HG03521 (cell line): ENCODE data around the gene SOD3.

Experiments used
- ATAC-seq: cut with Tn5 transposase; IDR thresholded peaks from one replicate; pipeline ENCODE4 v1.9.1; 2021; ENCODE audit warnings: mild to moderate bottlenecking, moderate library complexity; ENCODE audit not compliant: unreplicated experiment

The SOD3 gene, protein sequence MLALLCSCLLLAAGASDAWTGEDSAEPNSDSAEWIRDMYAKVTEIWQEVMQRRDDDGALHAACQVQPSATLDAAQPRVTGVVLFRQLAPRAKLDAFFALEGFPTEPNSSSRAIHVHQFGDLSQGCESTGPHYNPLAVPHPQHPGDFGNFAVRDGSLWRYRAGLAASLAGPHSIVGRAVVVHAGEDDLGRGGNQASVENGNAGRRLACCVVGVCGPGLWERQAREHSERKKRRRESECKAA

GRCh38 chr4:24794916-24795665, at the start of gene SOD3:
TSS of gene SOD3 (plus strand) at chr4:24795573. CDS start at chr4:24799522, 3,949 bp downstream.
- ATAC-seq = no peak

GRCh38 chr4:24747234-24747975, 48.0 kb upstream of the SOD3 start:
- no peak for ATAC-seq

- no peak for ATAC-seq
Observed at GRCh38 chr4:24748023-24748422, 47.4 kb upstream of the SOD3 start.

DNA sequence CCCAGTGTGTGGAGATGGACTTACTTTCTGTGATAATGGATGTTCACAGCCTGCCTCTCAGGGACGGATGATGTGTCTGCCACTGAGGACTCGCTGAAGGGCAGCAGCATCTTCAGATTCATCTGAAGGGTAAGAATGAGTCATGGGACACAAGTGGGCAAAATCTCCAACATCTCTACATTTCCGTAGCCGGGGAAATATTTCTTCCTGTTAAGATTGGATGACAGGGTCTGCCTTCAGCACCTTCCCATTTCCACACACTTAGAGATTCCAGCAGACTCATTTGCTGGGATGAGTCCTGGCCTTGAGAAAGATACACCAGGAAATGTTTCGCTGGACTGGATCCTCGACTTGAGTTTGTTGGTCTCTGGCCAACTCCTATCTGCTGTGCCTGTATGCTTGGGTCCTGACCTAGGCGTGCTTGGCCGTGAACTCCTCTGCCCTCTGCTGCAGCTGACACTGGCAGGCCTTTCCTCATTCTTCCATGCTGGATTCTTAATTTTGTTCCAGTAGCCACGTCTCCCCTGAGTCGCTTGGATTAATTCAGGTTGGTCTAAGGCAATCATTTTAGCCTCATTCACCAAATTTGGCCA, 46.5 kb upstream of the SOD3 start:
- no peak for ATAC-seq

DNA sequence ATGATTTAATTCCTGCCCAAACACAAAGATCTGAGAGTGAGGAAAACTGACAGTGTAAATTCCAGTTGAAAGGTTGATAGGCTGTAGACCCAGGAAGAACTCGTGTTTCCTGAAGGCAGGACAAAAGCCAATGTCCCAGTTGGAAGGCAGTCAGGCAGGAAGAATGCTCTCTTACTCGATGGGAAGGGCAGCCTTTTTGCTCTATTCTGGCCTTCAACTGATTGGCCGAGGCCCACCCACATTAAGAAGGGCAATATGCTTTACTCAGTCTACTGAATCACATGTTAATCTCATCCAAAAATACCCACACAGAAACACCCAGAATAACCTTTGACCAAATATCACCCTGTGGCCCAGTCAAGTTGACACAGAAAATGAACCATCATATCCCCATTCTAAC, 45.3 kb upstream of the SOD3 start:
- no peak for ATAC-seq

DNA sequence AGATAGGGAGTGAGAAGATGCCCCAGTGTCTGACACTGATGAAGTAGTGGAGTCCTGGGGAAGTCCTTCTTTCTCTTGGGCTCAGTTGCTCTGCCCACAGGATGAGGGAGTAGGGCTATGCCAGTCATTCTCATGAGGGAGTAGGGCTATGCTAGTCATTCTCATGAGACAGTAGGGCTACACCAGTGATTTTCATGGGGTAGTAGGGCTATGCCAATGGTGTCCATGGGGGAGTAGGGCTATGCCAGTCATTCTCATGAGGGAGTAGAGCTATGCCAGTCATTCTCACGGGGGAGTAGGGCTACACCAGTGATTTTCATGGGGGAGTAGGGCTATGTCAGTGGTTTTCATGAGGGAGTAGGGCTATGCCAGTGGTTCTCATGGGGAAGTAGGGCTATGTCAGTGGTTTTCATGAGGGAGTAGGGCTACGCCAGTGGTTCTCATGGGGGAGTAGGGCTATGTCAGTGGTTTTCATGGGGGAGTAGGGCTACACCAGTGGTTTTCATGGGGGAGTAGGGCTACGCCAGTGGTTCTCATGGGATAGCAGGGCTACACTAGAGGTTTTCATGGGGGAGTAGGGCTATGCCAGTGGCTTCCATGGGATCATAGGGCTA, 43.3 kb upstream of the SOD3 start:
- no peak for ATAC-seq

GRCh38 chr4:24753519-24753918, 41.9 kb upstream of the SOD3 start:
- no peak for ATAC-seq

- ATAC-seq = no peak
Observed at GRCh38 chr4:24754571-24754970, 40.8 kb upstream of the SOD3 start.

GRCh38 chr4:24763631-24764297, 31.6 kb upstream of the SOD3 start:
- no peak for ATAC-seq

GRCh38 chr4:24764345-24764744, 31.0 kb upstream of the SOD3 start:
- ATAC-seq = no peak

DNA sequence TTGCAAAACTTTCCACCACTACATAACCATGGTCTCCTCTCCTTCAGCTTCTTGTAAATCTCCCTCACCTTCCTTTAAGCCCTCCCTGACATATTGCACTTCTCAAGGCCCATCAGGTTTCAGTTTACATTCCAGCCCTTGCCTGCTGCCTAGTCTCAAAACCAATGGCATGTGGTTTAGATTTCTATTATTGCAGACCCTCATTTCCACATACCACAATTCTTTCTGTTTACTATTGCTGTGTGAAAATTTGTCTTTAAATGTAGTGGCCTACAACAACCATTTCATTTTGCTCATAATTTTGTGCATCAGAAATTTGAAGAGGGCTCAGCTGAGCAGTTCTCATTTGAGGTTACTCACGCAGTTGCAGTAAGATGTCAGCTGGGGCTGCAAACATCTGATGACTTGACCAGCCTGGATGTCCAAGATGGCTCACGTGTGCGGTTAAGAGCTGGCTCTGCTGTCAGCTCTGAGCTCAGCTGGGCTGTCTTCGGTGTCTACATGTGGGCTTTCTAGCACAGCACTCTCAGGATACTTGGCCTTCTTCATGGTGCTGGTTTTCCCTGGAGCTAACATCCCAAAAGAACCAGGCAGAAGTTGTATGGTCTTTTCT, 29.9 kb upstream of the SOD3 start:
- no peak for ATAC-seq

GRCh38 chr4:24768006-24768405, 27.4 kb upstream of the SOD3 start:
- no peak for ATAC-seq

DNA sequence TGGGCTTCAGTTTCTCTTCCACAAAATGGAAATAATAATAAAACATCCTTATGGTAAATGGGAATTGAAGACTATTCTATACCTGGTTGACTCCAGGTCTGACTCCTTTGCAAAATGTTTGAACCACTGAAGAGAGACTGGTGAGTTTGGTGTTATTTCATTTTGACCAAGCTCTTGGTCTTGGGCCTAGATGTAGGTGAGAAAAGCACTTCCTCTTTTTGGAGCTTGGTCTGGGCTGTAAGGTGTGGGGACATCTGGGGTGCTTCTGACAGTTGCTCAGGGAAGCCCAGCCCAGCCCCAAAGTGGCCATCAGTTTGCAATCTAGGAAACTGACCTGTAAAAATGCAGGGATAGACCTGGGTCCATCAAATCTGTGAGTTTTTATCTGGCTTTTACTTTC, 26.8 kb upstream of the SOD3 start:
- ATAC-seq = peak; percentile 73

- no peak for ATAC-seq
Observed at GRCh38 chr4:24769571-24769970, 25.8 kb upstream of the SOD3 start.

GRCh38 chr4:24770032-24770584, 25.3 kb upstream of the SOD3 start:
- peak; percentile 69 for ATAC-seq

DNA sequence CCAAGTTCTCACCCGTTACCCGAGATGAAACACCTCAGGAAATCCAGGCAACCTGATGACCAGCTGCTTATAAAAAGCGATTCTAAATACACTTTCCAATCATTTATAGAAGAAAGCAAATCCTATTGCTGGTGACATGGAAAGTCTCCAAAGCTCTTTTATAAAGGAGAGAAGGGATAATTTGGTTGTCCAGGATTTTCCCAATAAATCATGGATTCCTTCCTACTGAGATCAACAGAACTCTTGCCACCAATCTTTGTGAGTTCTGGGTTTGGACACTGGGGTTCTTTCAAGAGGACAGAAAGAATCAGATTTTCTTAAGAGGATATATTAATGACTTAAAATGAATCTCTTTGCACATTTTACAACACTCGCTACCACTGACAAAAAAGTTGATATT, 24.7 kb upstream of the SOD3 start:
- ATAC-seq = no peak

DNA sequence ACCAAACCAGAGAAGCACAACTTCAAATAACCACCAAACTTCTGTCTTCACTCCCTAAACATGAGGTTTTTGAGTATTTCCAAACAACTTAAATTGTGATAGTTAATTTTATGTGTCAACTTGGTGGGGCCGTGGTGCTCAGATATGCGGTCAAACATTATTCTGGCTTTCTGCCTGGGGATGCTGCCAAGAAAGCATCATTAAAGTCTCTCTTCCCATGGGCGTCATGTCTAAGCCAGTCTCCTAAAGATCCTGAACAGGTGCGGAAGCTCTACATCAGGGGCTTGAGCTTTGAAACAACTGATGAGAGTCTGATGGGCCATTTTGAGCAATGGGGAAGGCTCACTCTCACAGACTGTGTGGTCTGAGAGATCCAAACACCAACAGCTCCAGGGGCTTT, 24.1 kb upstream of the SOD3 start:
- ATAC-seq = no peak

GRCh38 chr4:24772061-24772705, 23.2 kb upstream of the SOD3 start:
- ATAC-seq = no peak

- no peak for ATAC-seq
Observed at GRCh38 chr4:24772952-24773351, 22.4 kb upstream of the SOD3 start.
